Measurements from ENCODE around the gene AOC3. TPM values are rescaled to one million over a fixed set of nuclear protein-coding genes. Genes with fewer than 3 reads are reported as not detected.
"Not testable (repeated sequence)": the region's sequence is repeated elsewhere in the genome, so short reads cannot be mapped to it uniquely, and the experiment has no call there.

Gene AOC3
- total RNA-seq, 2 donors from 2014 or later = 20.7 to 57.7 TPM

DNA sequence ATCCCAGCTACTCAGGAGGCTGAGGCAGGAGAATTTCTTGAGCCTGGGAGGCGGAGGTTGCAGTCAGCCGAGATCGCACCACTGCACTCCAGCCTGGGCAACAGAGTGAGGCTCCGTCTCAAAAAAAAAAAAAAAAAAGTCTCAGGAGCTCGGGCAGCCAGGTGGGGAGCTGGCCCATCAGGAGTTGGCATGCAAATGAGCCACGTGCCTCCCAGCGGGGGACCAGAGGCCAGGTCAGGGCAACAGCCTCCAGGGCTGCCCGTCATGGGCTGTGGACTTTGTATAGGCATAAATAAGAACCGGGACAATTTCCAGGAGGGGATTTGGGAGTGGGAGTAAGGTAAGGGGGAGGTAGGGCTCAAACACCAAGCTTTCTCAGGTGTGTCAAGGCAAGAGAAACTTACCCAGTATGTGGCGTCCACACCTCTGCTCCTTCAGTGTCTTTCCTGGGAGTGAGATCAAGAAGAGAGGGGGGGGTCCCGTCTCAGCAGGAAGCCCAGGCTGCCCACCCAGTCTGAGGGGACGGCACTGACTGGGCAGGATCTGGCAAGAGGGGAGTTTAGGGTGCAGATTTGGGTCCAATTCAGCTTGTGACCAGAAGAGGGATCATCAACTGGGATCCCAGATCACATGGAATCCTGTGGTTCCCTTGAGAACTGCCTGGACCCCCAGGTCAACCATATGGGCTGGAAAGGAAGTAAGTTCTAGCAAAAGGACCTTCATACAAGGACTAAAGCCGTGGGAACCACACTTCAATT, 27.3 kb downstream of the AOC3 start:
- intact Hi-C loops (cut with DNase I) = no loop called here
- H3K36me3 ChIP-seq = no peaks in the 10 kb centered on the region
- no peaks in the 10 kb centered on the region for H3K27me3 ChIP-seq (replicated peaks; ENCODE audit: insufficient read depth)
- H3K9me3 ChIP-seq = no peaks in the 10 kb centered on the region
- no peaks in the 10 kb centered on the region for H3K4me1 ChIP-seq (replicated peaks)
- 40% methylated on average over 13 of the region's 13 CpGs for WGBS
- no peak overlapping the region for H3K27ac ChIP-seq
- TF ChIP-seq POLR2AphosphoS5 (IDR thresholded peaks at IDR 0.05) = no peak
- TF ChIP-seq POLR2A (IDR thresholded peaks at IDR 0.05) = no peak
- TF ChIP-seq, protein P1, sequence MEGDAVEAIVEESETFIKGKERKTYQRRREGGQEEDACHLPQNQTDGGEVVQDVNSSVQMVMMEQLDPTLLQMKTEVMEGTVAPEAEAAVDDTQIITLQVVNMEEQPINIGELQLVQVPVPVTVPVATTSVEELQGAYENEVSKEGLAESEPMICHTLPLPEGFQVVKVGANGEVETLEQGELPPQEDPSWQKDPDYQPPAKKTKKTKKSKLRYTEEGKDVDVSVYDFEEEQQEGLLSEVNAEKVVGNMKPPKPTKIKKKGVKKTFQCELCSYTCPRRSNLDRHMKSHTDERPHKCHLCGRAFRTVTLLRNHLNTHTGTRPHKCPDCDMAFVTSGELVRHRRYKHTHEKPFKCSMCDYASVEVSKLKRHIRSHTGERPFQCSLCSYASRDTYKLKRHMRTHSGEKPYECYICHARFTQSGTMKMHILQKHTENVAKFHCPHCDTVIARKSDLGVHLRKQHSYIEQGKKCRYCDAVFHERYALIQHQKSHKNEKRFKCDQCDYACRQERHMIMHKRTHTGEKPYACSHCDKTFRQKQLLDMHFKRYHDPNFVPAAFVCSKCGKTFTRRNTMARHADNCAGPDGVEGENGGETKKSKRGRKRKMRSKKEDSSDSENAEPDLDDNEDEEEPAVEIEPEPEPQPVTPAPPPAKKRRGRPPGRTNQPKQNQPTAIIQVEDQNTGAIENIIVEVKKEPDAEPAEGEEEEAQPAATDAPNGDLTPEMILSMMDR (IDR thresholded peaks at IDR 0.05) = no peak
- no peak overlapping the region for H3K4me3 ChIP-seq
- no peak for DNase-seq (ENCODE audit: low spot score)

DNA sequence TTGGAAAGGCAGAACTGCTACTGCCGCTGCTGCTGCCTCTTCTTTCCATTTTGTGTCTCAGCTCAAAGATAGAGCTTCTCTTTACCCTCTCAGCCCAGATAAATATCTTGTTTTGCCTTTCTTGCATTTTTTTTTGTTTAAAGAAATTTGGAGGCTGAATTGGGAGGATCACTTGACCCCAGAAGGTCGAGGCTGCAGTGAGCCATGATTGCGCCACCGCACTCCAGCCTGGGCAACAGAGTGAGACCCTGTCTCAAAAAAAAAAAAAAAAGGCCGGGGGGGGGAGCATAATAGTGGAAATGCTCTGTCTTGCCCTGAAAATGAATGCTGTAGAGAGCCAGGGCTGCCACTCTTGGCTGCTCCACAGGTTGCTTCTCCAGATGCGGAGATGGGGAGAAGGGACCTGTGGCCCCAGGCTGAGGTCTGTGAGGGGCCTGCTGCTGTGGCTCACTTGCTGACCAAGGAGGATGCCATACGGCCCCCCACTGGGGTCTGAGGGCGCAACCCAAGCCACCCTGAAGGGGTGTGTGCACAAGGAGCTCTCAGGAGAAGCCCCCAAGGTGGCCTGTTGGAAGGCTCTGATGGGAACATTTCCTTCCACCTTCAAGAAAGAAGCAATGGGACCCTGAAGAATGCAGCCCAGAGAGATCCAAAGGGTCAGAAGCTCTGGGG, 28.1 kb downstream of the AOC3 start:
- H3K4me3 ChIP-seq = no peak overlapping the region
- H3K9me3 ChIP-seq = no peaks in the 10 kb centered on the region
- no peaks in the 10 kb centered on the region for H3K4me1 ChIP-seq (replicated peaks)
- no peak for TF ChIP-seq POLR2A (IDR thresholded peaks at IDR 0.05)
- TF ChIP-seq POLR2AphosphoS5 (IDR thresholded peaks at IDR 0.05) = no peak
- TF ChIP-seq, protein P1 (IDR thresholded peaks at IDR 0.05) = no peak
- DNase-seq (ENCODE audit: low spot score) = no peak
- 84% methylated on average over 8 of the region's 8 CpGs for WGBS
- no peak overlapping the region for H3K27ac ChIP-seq
- intact Hi-C loops (cut with DNase I) = no loop called here
- H3K27me3 ChIP-seq (replicated peaks; ENCODE audit: insufficient read depth) = no peaks in the 10 kb centered on the region
- no peaks in the 10 kb centered on the region for H3K36me3 ChIP-seq

DNA sequence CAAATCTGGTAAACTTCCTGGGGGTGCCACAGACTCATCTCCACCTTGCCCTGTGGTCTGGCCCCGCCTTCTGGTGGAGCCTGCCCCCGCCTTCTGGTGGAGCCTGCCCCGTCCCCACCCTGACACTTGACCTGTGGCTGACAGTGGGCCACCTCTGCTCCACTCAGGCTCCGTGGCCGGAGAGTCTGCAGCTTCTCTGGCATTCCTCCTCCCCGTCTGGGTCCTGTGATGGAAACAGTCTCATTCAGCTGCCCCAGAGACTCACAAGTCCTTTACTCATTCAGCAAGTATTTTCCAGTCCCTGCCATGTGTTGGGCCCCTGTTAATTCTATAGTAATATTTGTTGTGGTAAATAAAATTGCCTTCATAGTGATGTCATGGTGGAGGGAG, 28.6 kb downstream of the AOC3 start:
- Histone ChIP-seq H3K27ac (no peak overlapping the region), H3K27me3 (replicated peaks; ENCODE audit: insufficient read depth) (no peaks in the 10 kb centered on the region), H3K4me3 (no peak overlapping the region), H3K36me3 (no peaks in the 10 kb centered on the region), H3K4me1 (replicated peaks) (no peaks in the 10 kb centered on the region), H3K9me3 (no peaks in the 10 kb centered on the region)
- TF ChIP-seq POLR2A (IDR thresholded peaks at IDR 0.05) = no peak
- TF ChIP-seq POLR2AphosphoS5 (IDR thresholded peaks at IDR 0.05) = no peak
- TF ChIP-seq, protein P1 (IDR thresholded peaks at IDR 0.05) = no peak
- intact Hi-C loops (cut with DNase I) = no loop called here
- no peak for DNase-seq (ENCODE audit: low spot score)
- 57% methylated on average over 6 of the region's 6 CpGs for WGBS

DNA sequence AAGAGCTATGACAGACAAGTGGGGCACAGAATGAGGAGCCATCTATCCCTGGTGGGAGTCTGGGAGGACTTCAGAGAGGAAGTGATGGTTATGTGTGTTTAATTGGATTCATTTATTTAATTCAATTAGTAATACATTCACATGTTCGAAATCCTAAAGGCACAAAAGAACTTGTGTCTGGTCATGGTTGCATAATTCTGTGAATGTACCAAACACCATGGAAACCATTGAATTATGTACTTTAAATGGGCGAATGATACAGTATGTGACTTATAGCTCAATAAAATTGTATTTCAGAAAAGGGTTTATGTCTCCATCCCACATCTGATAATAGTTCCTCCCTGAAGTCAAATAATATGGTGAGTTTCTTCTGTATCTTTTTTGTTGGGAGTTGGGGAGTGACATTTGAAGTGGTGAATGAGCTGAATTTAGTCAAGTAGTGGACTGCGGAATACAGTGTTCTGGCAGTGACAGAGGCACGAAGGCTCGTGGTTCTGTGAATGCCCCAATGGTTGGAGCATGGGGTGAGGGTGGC, 29.8 kb downstream of the AOC3 start:
- Histone ChIP-seq H3K9me3 (no peaks in the 10 kb centered on the region), H3K4me3 (no peak overlapping the region), H3K27ac (no peak overlapping the region), H3K4me1 (replicated peaks) (no peaks in the 10 kb centered on the region), H3K27me3 (replicated peaks; ENCODE audit: insufficient read depth) (no peaks in the 10 kb centered on the region), H3K36me3 (no peaks in the 10 kb centered on the region)
- WGBS = 71% methylated on average over 5 of the region's 5 CpGs
- DNase-seq (ENCODE audit: low spot score) = no peak
- intact Hi-C loops (cut with DNase I) = no loop called here
- TF ChIP-seq, protein P1 (IDR thresholded peaks at IDR 0.05) = no peak
- TF ChIP-seq POLR2AphosphoS5 (IDR thresholded peaks at IDR 0.05) (no peak), POLR2A (IDR thresholded peaks at IDR 0.05) (no peak)

DNA sequence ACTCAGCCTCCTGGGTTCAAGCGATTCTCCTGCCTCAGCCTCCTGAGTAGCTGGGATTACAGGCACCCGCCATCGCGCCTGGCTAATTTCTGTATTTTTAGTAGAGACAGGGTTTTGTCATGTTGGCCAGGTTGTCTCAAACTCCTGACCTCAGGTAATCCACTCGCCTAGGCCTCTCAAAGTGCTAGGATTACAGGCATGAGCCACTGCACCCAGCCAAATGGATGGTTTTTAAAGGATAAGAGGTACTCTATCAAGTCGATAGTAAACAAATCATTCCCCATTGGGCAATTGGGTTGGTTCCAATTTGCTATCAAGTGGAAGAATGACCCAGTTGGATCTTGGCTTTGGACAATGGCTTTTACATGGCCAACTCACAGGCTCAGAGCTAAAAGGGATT, 30.7 kb downstream of the AOC3 start:
- H3K27me3 ChIP-seq (replicated peaks; ENCODE audit: insufficient read depth); H3K27ac ChIP-seq; H3K4me1 ChIP-seq (replicated peaks); H3K9me3 ChIP-seq; DNase-seq (ENCODE audit: low spot score); intact Hi-C loops (cut with DNase I); H3K4me3 ChIP-seq; H3K36me3 ChIP-seq: not testable (repeated sequence)
- WGBS = 96% methylated on average over 6 of the region's 6 CpGs
